ENCODE results near the gene CUBN.

CUBN gene

DNA sequence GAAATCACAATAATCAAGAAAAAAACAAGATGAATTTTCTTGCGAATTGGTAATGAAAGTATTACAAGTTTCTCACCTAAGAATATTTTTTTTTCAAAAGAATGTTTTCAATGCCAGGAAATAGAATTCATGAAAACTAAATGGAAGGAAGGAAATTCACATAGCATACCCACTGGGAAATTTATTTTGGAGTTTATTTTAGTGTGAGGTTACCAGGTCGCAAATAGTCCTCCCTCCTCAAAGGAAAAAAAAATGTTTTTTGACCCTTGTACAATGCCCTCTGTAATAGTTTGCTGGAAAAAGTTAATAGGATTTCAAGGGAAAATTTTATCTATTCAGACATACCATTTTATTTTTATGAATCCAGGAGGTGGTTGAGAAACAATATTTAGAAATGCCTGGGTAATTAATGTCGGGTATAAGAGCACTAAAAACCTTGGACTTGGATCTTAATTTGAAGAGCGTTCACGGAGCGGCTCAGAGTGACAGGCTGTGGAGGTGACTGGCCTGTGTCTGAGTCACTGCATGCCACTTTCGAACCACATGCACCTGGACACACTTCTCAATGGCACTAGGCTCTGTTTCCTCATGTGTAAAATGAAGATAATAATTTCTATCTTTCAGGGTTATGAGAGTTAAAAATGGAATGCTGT, 28.2 kb downstream of the CUBN start:
- no peak for DNase-seq

DNA sequence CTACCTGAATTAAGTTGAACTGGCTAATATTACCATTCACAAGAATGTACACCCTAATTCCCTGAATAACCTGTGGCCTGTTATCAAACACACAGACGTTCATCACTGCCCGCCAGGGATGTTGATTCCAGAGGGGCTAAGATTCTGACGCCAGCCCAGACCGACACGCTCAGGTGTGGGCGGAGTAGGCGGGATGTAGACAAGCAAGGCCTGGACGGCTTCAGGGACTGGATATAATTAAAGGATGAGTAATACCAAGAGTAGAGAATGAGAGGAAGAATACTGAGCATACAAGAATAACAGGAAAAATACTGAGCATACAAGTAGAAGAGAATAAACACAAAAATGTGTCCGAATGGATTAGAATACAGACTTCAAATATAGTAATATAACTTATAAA, 29.0 kb downstream of the CUBN start:
- no peak for DNase-seq

DNA sequence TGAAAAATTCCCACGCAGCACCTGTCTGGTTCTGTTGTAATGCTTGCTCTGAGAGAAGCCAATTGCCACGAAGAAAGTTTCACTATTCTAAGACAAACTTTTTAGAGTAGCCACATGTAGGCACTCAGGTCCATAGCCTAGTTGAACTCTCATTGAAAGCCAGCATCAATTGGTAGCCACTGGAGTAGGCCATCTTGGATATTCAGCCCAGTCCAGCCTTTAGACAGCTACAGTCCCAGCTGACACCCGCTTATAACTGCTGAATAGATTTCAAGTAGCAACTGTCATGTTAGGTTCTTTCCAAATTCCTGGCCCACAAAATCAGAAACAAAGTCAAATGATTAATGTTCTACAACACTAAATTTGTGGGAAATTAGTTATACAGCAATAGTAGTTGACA, 31.6 kb downstream of the CUBN start:
- DNase-seq: no peak

DNA sequence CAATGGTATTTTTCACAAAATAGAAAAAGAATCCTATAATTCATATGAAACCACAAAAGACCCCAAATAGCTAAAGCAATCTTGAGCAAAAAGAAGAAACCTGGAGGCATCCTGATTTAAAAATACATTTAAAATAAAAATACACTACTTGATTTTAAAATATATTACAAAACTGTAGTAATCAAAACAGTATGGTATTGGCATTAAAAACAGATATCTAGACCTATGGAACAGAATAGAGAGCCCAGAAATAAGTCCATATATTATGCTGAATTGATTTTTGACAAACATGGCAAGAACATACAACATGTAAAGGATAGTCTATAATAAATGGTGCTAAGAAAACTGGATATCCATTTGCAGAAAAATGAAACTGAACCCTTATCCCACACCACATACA, 34.8 kb downstream of the CUBN start:
- DNase-seq: no peak

DNA sequence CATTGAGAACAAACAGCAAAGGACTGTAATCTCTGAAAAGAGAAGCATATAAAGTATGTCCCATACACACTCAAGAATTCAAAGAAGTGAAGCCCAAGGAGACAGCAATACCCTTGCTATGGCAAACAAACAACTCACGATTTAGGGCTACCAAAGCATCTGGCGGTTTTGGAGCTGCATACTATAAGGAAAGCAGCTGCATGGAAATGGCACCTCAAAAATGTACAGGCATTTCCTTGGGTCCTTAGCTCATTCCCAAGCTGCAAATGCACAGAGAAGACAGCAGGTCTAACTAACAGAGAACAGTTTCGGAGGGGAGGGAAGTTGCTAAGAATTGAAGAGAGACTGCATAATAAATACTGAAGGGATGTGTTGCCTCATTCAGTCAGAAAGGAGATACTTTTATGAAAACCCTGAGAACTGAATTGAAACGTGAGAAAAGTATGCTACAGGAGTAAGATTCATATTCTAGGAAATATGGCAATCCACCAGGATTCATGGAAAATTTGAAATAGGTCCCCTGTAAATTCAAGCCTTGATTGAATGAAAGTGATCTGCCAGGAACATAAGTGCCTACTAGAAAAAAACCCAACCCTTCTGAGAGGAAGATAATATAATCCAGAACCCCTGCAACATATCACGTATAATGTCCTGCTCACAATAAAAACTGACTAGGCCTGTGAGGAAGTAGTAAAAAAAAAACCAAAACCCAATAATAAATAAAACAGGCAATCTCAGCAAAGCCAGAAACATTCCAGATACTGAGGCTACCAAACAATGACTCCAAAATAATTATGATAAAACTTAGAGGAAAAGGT, 36.4 kb downstream of the CUBN start:
- no peak for DNase-seq

DNA sequence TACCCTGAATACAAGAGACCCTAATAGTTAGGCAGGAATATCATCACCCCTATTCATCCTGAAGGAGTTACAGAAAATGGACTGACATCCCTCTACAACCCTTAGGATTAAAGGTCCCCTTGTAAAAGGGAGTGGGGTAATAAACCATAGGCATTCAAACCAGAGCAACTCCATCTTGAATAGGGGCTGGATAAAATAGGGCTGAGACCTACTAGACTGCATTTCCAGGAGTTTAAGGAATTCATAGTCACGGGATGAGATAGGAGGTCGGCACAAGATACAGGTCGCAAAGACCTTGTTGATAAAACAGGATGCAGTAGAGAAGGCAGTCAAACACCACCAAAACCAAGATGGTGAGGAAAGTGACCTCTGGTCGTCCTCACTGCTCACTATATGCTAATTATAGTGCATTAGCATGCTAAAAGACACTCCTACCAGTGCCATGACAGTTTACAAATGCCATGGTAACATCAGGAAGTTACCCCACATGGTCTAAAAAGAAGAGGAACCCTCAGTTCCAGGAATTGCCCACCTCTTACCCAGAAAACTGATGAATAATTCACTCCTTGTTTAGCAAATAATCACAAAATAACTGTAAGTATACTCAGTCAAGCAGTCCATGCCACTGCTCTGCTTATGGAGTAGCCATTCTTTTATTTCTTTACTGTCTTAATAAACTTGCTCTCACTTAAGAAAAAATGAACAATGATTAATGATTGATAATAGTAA, 37.2 kb downstream of the CUBN start:
- no peak for DNase-seq

DNA sequence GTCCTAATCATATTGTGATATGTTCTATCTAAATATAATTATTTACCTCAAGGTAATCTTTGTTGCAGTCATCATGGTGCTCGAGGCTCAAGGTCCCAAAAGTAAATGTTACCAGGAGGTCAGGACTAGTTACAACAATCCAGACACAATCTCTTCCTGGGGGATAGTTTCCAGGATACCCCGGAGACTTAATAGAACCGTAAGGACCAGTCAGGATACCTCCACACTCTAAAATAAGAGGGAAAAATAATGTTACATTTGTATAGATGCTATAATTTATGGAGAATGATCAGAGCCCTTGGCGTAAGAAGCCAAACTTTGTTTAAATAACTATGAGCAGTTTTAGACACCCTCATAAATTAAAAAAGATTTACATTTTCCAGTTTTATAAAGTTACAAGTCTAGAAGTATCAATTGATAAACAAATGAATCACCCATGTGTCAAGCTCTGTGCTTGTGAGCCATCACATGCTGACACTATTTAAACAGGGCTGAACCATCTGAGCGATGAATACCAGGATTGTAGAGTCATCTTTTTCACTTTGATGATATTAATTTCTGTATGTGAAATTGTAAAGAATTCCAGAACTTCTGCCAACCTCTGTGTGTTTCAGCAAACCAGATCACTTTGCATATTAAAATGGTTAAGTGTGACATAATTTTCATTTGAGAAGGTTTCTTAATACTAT, 41.3 kb downstream of the CUBN start:
- DNase-seq: no peak

DNA sequence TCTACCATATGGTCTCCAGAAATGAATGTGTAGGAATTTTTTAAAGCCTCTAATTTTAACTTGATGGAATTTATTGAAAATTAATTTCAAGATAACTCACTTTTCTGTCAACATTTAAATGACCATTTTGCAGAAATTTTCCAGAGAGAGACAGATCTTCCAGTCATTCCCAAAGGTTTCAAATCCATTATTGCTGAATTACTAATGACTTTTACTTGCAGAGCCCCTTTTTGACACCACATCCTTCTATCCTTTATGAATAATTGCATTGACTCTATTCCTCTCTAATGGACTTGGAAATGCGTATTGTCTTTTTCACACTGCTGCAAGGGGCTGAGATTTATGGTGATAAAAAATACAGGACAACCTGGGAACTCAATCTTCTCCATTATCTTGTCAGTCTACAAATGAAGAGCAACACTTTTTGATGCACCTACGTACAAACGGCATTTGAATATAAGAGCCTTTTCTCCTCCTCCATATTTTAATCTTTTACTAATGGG, 42.7 kb downstream of the CUBN start:
- DNase-seq: no peak

DNA sequence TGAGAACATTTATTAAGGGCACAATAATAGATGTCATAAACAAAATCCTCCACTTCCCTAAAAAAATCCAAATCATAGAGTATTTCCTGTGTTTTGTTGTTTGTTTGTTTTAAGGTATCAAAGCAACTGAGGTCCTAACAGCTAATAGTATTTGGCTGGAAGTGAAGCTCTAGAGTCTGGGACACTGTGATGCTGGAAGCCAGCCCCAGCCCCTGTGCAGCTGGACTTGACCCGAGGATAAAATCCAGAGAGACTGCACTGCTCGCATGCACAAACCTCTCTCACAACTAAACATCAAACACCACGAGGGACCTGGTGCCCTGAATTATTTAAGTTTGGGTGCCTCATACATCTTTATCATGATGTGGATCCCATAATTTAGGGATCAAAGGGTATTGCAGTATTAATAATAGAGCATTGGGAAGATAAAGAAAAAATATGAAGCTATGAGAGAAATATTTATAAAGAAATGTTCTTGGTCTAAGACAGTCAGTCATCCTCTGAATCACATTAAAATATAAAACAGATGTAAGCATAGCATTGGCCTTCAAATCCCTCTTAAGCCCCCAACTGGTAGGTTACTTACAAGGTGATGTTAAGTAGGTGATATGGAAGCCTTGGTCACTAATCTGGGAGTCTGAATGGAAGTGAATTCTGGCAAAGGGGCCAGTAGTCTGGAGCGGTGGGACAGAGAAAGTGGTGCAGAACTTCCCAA, 44.4 kb downstream of the CUBN start:
- no peak for DNase-seq

DNA sequence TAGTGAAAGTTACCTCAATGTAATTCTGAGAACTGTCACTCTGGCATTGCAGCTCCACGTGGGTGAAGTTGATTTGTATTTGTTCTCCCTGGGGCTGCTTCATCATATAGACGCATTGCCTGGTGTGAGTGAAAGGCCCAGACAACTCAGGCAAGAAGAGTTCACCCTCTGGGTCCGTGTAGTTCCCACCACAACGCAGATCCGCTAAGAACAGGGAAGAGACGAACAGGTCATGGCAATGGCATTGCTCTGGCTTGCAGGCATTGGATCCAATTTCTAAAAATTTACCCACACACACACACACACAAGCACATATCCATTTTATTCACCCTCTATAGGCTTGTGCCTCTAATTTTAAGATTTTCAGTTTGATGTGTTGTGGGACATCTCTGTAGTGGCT, 45.4 kb downstream of the CUBN start:
- DNase-seq: no peak

DNA sequence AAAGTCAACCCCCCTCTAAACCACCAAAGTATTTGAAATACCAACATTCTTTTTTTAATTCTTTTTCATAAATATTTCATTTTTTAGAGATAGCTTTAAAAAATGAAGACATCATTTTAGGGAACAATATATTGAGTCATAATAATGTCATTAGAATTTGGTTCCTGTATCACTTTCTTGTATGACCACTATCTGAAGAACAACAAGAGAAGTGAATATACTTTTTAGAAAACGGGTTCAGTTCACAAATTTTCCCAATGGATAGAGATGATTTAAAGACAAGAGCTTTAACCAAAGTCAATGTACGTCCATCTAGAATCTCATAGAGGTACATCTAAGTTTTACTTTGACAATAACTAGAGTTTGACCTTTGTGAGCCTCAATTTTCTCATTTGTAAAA, 48.2 kb downstream of the CUBN start:
- DNase-seq: no peak

DNA sequence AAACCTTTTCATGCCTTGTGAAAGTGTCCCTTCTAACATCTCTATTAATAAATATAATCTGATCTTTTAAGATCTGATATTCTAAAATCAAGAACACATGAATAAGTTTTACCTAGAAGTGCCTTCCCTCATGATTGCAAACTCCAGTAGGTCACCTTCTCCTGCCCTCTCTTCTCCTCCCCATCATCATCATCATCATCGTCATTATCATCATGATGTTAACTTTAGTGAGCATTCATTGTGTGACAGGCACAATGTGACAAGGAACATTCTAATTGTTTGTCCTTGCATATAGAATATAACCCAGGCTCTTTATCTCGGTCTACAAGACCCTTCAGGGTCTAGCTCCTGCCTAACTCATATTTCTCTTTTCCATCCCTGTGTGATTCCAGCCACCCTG, 51.7 kb downstream of the CUBN start:
- DNase-seq: no peak

DNA sequence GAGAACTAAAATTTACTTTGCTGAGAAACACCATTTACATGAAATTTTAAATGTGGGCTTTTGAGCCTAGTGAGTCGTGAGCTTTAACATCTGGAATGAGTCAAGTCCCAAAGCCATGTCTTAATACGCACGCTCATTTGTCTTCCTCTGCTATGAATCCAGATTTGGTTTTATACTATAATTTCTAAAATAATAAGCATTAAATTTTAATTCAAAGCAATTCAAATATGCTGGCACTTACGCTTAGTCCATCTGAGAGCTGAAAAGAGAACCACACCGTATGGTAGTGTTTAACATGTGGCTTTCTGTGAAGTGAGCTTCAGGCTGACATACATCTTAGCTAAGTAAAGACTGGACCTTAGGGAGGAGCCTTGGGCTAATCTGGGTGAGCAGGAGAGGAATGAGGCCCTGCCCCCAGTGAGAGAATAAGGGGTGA, 52.2 kb downstream of the CUBN start:
- no peak for DNase-seq

DNA sequence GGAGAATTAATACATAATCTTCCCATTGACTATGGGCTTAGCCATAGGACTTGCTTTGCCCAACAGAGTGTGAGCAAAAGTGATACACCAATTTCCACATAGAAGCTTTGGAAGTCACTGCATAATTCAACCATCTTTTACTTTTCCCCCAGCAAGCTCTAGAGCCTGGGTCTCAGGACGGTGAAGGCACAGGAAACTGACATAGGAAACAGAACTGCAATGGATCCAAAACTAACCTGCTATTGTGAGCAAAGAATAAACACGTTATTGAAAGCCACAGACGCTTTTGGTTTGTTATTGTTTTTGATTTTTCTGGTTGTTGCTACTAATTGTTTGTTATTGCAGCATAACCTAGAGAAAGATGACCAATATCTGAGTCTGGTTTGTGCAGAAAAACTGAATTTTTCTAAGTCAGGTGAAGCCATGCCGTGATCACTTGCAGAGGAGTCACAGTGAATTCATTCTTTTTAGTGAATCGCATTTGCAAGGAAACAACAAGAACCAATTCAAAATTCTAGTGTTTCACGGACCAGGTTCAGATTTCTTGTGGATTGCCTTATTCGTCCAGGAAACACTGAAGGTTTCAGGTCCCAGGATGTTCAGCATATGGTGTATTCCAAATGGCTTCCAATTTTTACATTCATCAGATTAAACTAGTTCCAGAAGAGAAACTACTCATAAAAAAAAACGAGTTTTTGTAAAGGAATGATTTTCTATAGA, 52.8 kb downstream of the CUBN start:
- no peak for DNase-seq

DNA sequence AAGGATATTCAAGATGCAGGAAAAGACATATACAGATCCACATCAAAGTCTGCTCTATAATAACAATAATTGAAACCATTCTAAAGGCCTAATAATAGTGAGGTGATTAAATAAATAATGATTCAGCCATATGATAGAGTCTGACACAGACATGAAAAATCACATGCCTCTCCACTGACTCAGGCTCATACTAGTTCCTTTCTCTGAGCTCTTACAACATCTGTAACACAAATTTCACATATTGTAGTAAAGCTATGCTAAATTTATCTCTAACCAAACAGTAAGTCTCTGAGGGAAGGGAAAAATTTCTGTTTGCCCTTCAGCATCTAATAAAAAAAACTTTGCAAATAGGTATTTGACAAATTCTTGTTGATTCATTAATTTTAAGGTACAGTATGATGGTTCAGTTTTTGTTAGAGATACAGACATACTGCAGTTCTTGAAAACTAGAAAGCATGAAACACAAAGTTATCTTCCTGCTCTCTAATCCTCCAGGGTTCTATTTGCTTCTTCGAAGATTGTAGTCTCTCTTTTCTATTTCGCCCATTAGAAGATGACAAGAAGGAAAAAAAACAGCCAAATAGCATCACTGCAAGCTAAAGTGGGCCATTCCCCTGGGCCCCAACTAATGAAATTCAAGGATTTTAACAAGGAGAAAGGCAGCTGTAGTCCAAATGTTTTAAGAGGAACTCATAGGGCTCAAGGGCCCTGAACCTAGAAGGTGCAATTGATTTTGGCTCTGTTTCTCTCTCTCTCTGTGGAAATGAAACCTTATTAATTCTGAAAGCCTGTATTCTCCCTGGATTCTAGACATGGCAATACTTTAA, 53.9 kb downstream of the CUBN start:
- no peak for DNase-seq

DNA sequence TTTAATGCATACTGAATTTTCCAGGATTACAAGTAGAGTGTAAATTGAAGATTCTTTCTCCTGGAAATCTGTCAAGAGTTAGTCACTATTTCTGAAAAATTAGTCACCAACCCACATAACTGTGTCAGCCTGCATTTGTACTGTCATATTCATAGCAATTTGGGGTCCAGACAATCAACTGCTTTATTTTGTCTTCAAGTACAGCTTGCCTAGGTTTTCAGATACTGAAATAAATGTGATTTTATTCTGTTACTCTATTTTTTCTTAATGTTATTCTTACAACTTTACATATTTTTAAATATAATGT, 55.1 kb downstream of the CUBN start:
- no peak for DNase-seq

DNA sequence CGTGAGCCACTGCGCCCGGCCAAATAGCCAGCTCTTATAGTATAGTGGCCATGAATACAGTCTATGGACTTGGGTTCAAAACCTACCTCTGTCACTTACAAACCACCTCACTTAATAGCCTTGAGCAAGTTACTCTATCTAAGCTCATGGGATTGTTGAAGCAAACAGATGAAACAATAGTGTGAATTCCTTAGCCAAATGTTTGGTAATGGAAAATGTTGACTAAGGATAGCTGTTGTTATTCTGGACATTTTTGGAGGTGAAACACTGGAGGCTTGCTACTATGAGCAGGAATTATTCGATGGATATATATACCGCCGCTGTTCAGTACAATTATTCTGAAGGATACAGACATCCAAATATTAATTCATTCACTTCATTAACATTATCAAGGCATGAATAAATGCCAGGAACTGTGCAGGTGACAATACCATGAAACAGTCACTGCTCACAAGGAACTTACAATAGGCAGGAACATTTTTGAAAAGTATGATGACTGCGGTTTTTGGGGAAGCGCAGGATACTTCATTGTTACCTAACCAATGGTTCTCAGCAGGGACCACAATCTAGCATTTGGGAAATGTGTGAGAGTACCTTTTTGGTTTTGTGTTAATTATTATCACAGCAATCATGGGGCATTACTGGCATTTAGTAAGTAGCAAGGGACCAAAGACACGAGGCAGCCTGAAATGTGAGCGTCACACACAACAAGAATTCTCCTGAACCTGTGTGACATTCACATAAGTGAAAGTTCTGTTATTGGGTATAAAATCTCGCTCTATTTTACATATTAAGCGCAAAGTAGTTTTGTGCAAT, 55.7 kb downstream of the CUBN start:
- no peak for DNase-seq

DNA sequence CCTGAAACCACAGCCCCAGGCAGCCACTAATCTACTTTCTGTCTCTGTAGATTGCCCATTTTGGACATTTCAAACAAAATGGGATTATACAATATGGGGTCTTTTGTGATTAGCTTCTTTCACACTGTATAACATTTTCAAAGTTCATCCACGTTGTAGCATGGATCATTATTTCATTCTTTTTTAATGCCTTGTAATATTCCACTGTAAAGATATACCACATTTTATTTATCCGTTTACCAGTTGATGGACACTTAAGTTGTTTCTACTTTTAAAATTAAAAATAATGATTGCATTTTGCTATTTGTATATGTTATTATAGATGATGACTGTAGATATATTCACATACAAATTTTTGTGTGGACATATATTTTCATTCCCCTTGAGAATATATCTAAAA, 60.7 kb downstream of the CUBN start:
- DNase-seq: no peak

DNA sequence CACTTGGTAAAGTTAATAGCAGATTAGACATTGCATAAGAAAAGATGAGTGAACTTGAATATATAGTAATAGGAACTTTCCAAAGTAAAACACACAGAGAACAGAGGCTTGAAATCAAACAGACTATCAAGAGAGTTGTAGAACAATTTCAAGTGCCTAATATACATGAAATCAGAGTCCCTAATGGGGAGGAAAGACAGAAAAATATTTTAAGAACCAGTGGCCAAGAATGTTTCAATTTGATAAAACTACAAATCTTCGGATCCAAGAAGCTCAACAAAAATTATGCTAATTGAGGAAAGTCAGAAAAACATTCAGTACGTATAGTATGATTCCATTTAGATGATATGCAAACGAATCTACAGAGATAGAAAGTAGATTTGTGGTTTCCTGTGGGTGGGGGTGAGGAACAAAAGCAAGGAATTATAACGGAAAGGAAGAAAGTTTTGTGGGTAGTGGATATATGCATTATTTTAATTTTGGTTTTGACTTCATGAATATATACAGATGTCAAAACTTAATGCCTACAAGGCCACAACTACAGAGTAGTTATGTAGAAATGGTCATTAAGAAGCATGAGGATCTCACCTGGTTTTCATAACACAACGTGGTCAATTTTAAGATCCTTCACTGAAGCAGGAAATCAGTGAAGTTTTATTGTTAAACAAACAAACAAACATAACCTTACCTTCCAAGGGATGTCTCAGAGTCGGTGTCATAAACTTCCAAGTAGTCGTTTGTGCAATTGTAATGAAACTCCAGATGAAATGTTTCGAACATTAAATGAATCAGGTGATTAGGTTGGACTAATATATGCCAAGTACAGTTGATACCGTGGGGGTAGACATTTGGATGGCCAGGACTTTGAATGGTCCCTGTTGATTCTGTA, 62.0 kb downstream of the CUBN start:
- no peak for DNase-seq
